PC-3 (cell line): ENCODE data around the gene BBS12.

Source experiments
- EZH2 ChIP-seq: fragments of 300-600 bp; sonication (generic); IDR thresholded peaks from one replicate; pipeline ENCODE4 v1.6.1; 2017; ENCODE audit warnings: antibody characterized with exemption, mild to moderate bottlenecking, low read length; ENCODE audit not compliant: unreplicated experiment
- EZH2phosphoT487 ChIP-seq: fragments of 300-600 bp; sonication (generic); IDR thresholded peaks from 2 replicates; pipeline ENCODE4 v1.6.1; 2018; ENCODE audit warnings: mild to moderate bottlenecking, antibody characterized with exemption, low read length, borderline replicate concordance
- TF ChIP-seq, protein P1 (sequence below): fragments of 300-600 bp; sonication (generic); conservative IDR thresholded peaks from 2 replicates; pipeline ENCODE4 v1.5.1; 2017; ENCODE audit warnings: antibody characterized with exemption, low read depth, mild to moderate bottlenecking, low read length

DNA sequence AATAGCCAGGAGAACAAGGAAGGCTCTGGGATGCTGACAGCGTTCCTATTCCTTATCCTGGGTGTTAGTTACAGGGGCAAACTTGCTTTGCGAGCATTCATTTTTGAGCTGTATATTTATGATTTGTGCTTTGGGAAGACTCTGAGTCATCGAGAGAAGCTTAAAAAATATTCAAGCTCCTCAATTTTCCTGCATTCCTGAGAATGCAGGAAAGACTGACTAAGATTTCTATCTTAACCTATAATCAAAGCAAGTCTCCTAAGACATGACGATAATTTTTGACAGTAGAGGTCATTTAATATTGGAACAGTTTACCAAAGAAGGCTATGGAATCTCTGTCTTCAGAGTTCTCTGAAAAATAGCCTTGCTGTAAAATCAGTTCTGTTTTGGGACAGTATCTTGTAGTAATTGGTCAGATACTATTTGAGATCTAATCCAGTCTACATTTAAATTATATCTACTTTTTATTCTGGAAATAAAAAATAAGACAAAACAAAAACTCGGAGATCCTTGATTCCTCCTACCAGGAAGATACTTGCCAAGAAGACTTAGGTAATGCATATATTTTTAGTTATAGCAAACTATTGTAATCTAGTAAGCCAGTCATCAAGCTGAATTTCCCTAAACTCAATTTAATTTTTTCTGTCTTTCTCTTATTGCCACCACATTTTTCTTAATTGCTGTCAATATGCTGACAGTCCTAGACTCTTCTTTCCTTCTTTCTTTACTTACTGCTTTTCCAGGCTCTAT lies 31.7 kb downstream of the BBS12 start:
- TF ChIP-seq EZH2, result no peak
- TF ChIP-seq, protein P1, sequence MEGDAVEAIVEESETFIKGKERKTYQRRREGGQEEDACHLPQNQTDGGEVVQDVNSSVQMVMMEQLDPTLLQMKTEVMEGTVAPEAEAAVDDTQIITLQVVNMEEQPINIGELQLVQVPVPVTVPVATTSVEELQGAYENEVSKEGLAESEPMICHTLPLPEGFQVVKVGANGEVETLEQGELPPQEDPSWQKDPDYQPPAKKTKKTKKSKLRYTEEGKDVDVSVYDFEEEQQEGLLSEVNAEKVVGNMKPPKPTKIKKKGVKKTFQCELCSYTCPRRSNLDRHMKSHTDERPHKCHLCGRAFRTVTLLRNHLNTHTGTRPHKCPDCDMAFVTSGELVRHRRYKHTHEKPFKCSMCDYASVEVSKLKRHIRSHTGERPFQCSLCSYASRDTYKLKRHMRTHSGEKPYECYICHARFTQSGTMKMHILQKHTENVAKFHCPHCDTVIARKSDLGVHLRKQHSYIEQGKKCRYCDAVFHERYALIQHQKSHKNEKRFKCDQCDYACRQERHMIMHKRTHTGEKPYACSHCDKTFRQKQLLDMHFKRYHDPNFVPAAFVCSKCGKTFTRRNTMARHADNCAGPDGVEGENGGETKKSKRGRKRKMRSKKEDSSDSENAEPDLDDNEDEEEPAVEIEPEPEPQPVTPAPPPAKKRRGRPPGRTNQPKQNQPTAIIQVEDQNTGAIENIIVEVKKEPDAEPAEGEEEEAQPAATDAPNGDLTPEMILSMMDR, result no peak
- no peak for TF ChIP-seq EZH2phosphoT487
